K562 (cell line): ENCODE data around the gene IGF2BP1. TPM values are rescaled to one million over a fixed set of nuclear protein-coding genes. Genes with fewer than 3 reads are reported as not detected.

Experiments
- ATAC-seq: fragments of 200-7000 bp; cut with Tn5 transposase; 3 replicates; pipeline ENCODE4 v1.9.1; 2020; ENCODE audit warnings: moderate library complexity
- BruUV-seq: library from RNA; stranded (reverse); fragments of 400-500 nt; replicated peaks from 2 replicates; lab custom pipeline; 2021; lab: Mats Ljungman, UMichigan
- CTCF ChIA-PET: fragments of 300-600 bp; formaldehyde crosslinking; extraction: SDS; loops from one replicate; lab custom pipeline; 2021; ENCODE audit warnings: low intra/inter-chr PET ratio; lab: Yijun Ruan, JAX
- POLR2A ChIA-PET: fragments of 300-600, 350-650 bp; sonication (Branson Sonifier 250); formaldehyde crosslinking; extraction: SDS; loops from one replicate; lab custom pipeline; 2021; ENCODE audit warnings: antibody characterized with exemption, inconsistent platforms; lab: Yijun Ruan, JAX
- DNase-seq, 4 experiments: peaks; one replicate each; pipeline versions ENCODE4 v3.0.0 to v3.0.0-alpha.2; 2011 to 2018; ENCODE audit warnings: low spot score in 3 of 4, mixed read lengths in 3 of 4; ENCODE audit errors: extremely low read depth in 1 of 4
- FAIRE-seq: peaks from 2 replicates; lab custom pipeline; 2011; peaks lifted over from hg19 to GRCh38; lab: Jason Lieb, UNC
- H2AFZ ChIP-seq: 2 replicates; pipeline ENCODE4 v1.6.0; 2011; ENCODE audit warnings: low read depth, low read length, control low read depth, inconsistent platforms
- H3K27ac ChIP-seq: fragments of 200-600 bp; 3 replicates; pipeline ENCODE4 v1.8.0; 2011; ENCODE audit warnings: low read depth, mild to moderate bottlenecking, control low read depth, inconsistent platforms, low read length, moderate library complexity, mixed read lengths; ENCODE audit errors: extremely low read depth
- H3K27me3 ChIP-seq, 2 experiments: fragments of 300-600 bp in 1 of 2; 2 replicates in 1 of 2; 3 replicates in 1 of 2; pipeline versions ENCODE4 v1.6.0 to v1.8.0; 2011; ENCODE audit warnings: inconsistent platforms in 2 of 2, low read length in 2 of 2, mild to moderate bottlenecking in 1 of 2, mixed read lengths in 1 of 2, moderate library complexity in 1 of 2; ENCODE audit not compliant: control insufficient read depth in 2 of 2, insufficient read depth in 2 of 2
- H3K36me3 ChIP-seq: fragments of 300-600 bp; 3 replicates; pipeline ENCODE4 v1.8.0; 2011; ENCODE audit warnings: mild to moderate bottlenecking, low read length, inconsistent platforms; ENCODE audit not compliant: control insufficient read depth, insufficient read depth
- H3K4me1 ChIP-seq, 2 experiments: fragments of 200-600 bp in 1 of 2; replicated peaks in 1 of 2; 2 replicates in 1 of 2; 3 replicates in 1 of 2; pipeline versions ENCODE4 v1.5.1 to v1.8.0; 2011; ENCODE audit warnings: inconsistent platforms in 2 of 2, low read length in 2 of 2, mild to moderate bottlenecking in 1 of 2, mixed read lengths in 1 of 2, moderate library complexity in 1 of 2; ENCODE audit not compliant: control insufficient read depth in 2 of 2, insufficient read depth in 2 of 2
- H3K4me2 ChIP-seq: 2 replicates; pipeline ENCODE4 v1.6.1; 2011; ENCODE audit warnings: low read length, control low read depth, inconsistent platforms, mixed read lengths; ENCODE audit not compliant: insufficient read depth
- H3K4me3 ChIP-seq: fragments of 200-600 bp; sonication (generic), shearing (Covaris generic); 2 replicates; pipeline ENCODE4 v1.5.1; 2016; ENCODE audit warnings: control low read depth, inconsistent platforms
- H3K79me2 ChIP-seq: fragments of 200-600 bp; 3 replicates; pipeline ENCODE4 v1.8.0; 2011; ENCODE audit warnings: low read length, inconsistent platforms; ENCODE audit not compliant: control insufficient read depth, insufficient read depth
- H3K9ac ChIP-seq, 2 experiments: 2 replicates each; pipeline versions ENCODE4 v1.6.0 to v1.6.1; 2011; ENCODE audit warnings: low read depth in 2 of 2, low read length in 2 of 2, control low read depth in 1 of 2, inconsistent platforms in 1 of 2, mild to moderate bottlenecking in 1 of 2, mixed read lengths in 1 of 2; ENCODE audit not compliant: insufficient read depth in 1 of 2
- H3K9me1 ChIP-seq: one replicate; pipeline ENCODE4 v1.6.0; 2011; ENCODE audit warnings: inconsistent platforms, mild to moderate bottlenecking, low read length, moderate library complexity; ENCODE audit not compliant: control insufficient read depth, insufficient read depth
- H3K9me3 ChIP-seq: replicated peaks from 2 replicates; pipeline ENCODE4 v1.5.1; 2011; ENCODE audit warnings: low read depth, low read length, inconsistent platforms; ENCODE audit not compliant: control insufficient read depth, insufficient read depth
- H4K20me1 ChIP-seq: replicated peaks from 2 replicates; pipeline ENCODE4 v1.6.1; 2011; ENCODE audit warnings: low read length, inconsistent platforms, mixed read lengths; ENCODE audit not compliant: control insufficient read depth, insufficient read depth
- ARID3B ChIP-seq: fragments of 250-450 bp; sonication (Bioruptor Pico); IDR thresholded peaks from 2 replicates; pipeline ENCODE4 v1.4.0; 2020; ENCODE audit warnings: borderline replicate concordance
- CCNT2 ChIP-seq: IDR thresholded peaks from 2 replicates; pipeline ENCODE4 v1.6.1; 2011; ENCODE audit warnings: borderline replicate concordance, low read depth, mild to moderate bottlenecking, moderate library complexity, mixed read lengths, low read length; ENCODE audit not compliant: insufficient read length; ENCODE audit errors: extremely low read depth
- TEAD2 ChIP-seq: fragments of 450-650 bp; IDR thresholded peaks from 2 replicates; pipeline ENCODE4 v1.6.1; 2016; ENCODE audit warnings: missing genetic modification characterization, control low read depth, missing compliant biosample characterization
- ZFP36 ChIP-seq: fragments of 150-350 bp; IDR thresholded peaks from 2 replicates; pipeline ENCODE4 v1.6.1; 2018; ENCODE audit warnings: low read length, low read depth; ENCODE audit not compliant: partially characterized antibody
- ZNF79 ChIP-seq: fragments of 250-450 bp; sonication (Bioruptor Pico); IDR thresholded peaks from 2 replicates; pipeline ENCODE4 v1.4.0; 2020; ENCODE audit warnings: low read depth, mild to moderate bottlenecking, moderate library complexity
- WGBS: fragments of 100-300 bp; shearing (Covaris generic); methylation state at CpG from one replicate; pipeline ENCODE4 v1.1.6; 2016; ENCODE audit warnings: low coverage, mixed read lengths; ENCODE audit not compliant: insufficient coverage; ENCODE audit errors: missing lambda C conversion rate; 5-methylcytosine and 5-hydroxymethylcytosine counted together
- in situ Hi-C: fragments of 300-500 bp; cut with MboI; formaldehyde crosslinking; loops from 4 replicates; pipeline ENCODE4 v1.15.0; 2018; ENCODE audit warnings: inconsistent platforms, mixed read lengths
- intact Hi-C: fragments of 100-400 bp; cut with micrococcal nuclease; formaldehyde crosslinking; loops from 2 replicates; pipeline ENCODE4 v1.14.2; 2022
- polyA plus RNA-seq, 8 experiments: library from polyadenylated mRNA; depleted of rRNA in 4 of 8; stranded (reverse) in 5 of 8; unstranded in 3 of 8; fragments of >200 nt; fragmentation: Nextera tagmentation in 2 of 8; fragmentation: Illumina TruSeq in 1 of 8; extraction: Ambion mirVana in 2 of 8; extraction: Trizol in 1 of 8; gene quantifications; 2 replicates each; pipeline versions ENCODE4 v1.2.1 to v1.2.3, GENCODE V29; 2011 to 2014; ENCODE audit warnings: inconsistent platforms in 1 of 8, missing spikeins in 1 of 8
- total RNA-seq, 7 experiments: library from RNA; depleted of rRNA in 6 of 7; stranded (reverse); fragments of >200 nt in 6 of 7; fragmentation: Illumina TruSeq in 2 of 7; extraction: Trizol in 2 of 7; gene quantifications; 2 replicates each; pipeline versions ENCODE4 v1.2.1 to v1.2.3, GENCODE V29; 2011 to 2021; ENCODE audit warnings: low replicate concordance in 1 of 7

The IGF2BP1 gene
- total and polyA plus RNA-seq, 9 of the 15 experiments (the other 6 are each of a cell fraction or from before 2014, with no cell fraction given), result 13.0 to 318 (median 53.6) TPM

- 0% methylated on average over 5 of the region's 5 CpGs for WGBS
- in situ Hi-C loops, result no loop called here
- ATAC-seq (no peak), DNase-seq (no peak), FAIRE-seq (no peak)
- no peaks in the 10 kb centered on the region for H3K4me1 ChIP-seq
- H3K27me3 ChIP-seq, result peaks cover 10 to 20% of the 10 kb centered on the region in 2 experiments; a peak in 4 of 5 replicates
- H3K27ac ChIP-seq, result no peak overlapping the region
- BruUV-seq, result no TSS peak
- intact Hi-C loops, result no loop called here
- H3K9ac ChIP-seq, result no peak overlapping the region
- POLR2A ChIA-PET, result interaction anchor here (1.1 kb wide), 1 partner anchor 11 kb away, joined by 3 read pairs; no protein-coding TSS in a partner anchor
- H3K9me3 ChIP-seq, result no peaks in the 10 kb centered on the region
- no peaks in the 10 kb centered on the region for H3K36me3 ChIP-seq
- no peak overlapping the region for H3K4me2 ChIP-seq
- TF ChIP-seq CCNT2 (no peak), ZFP36 (peak; percentile 79), TEAD2 (tag) (no peak), ZNF79 (CRISPR knock-in tag) (no peak), ARID3B (no peak)
- CTCF ChIA-PET, result no interaction called here
- no peak overlapping the region for H2AFZ ChIP-seq
- H3K4me3 ChIP-seq, result no peak overlapping the region
- no peaks in the 10 kb centered on the region for H3K79me2 ChIP-seq
- H4K20me1 ChIP-seq, result no peaks in the 10 kb centered on the region
- no peaks in the 10 kb centered on the region for H3K9me1 ChIP-seq
These were observed 88.6 kb downstream of the IGF2BP1 start for GRCh38 chr17:49085565-49086315.
